Measurements from ENCODE around the gene EGFL7.

EGFL7 gene

GRCh38 chr9:136644593-136645351 lies 17.9 kb upstream of the EGFL7 start:
- DNase-seq (ENCODE audit: low read depth) = peak; percentile 15

- no peak for DNase-seq (ENCODE audit: low read depth)
Measured at GRCh38 chr9:136645352-136645902, 17.3 kb upstream of the EGFL7 start.

GRCh38 chr9:136645903-136646754 lies 16.6 kb upstream of the EGFL7 start:
- DNase-seq (ENCODE audit: low read depth) = no peak

- DNase-seq (ENCODE audit: low read depth) = no peak
Measured at GRCh38 chr9:136646827-136647711, 15.6 kb upstream of the EGFL7 start.

- no peak for DNase-seq (ENCODE audit: low read depth)
Measured at GRCh38 chr9:136648751-136649150, 14.0 kb upstream of the EGFL7 start.

- no peak for DNase-seq (ENCODE audit: low read depth)
Measured at GRCh38 chr9:136650021-136650420, 12.7 kb upstream of the EGFL7 start.

GRCh38 chr9:136650648-136651047 lies 12.1 kb upstream of the EGFL7 start:
- DNase-seq (ENCODE audit: low read depth) = no peak

- no peak for DNase-seq (ENCODE audit: low read depth)
Measured at GRCh38 chr9:136651860-136652259, 10.9 kb upstream of the EGFL7 start.

- no peak for DNase-seq (ENCODE audit: low read depth)
Measured at GRCh38 chr9:136653323-136654079, 9.2 kb upstream of the EGFL7 start.

GRCh38 chr9:136654820-136655535 lies 7.7 kb upstream of the EGFL7 start:
- DNase-seq (ENCODE audit: low read depth) = no peak

GRCh38 chr9:136655536-136656182 lies 7.1 kb upstream of the EGFL7 start:
- no peak for DNase-seq (ENCODE audit: low read depth)

GRCh38 chr9:136656183-136656738 lies 6.5 kb upstream of the EGFL7 start:
- DNase-seq (ENCODE audit: low read depth) = no peak

- no peak for DNase-seq (ENCODE audit: low read depth)
Measured at GRCh38 chr9:136656795-136657611, 5.7 kb upstream of the EGFL7 start.

GRCh38 chr9:136657974-136658848 lies 4.5 kb upstream of the EGFL7 start:
- no peak for DNase-seq (ENCODE audit: low read depth)

- DNase-seq (ENCODE audit: low read depth) = no peak
Measured at GRCh38 chr9:136658849-136659535, 3.7 kb upstream of the EGFL7 start.

GRCh38 chr9:136659861-136660784 lies 2.6 kb upstream of the EGFL7 start:
- no peak for DNase-seq (ENCODE audit: low read depth)
